NCI-H774 (cell line): Measurements from ENCODE around the gene DMAP1.
"Not testable (repeated sequence)": the region's sequence is repeated elsewhere in the genome, so short reads cannot be mapped to it uniquely, and the experiment has no call there.

Experiments used
- DNase-seq: peaks from one replicate; lab custom pipeline; 2025; lab: John Stamatoyannopoulos, UW

Gene DMAP1, protein sequence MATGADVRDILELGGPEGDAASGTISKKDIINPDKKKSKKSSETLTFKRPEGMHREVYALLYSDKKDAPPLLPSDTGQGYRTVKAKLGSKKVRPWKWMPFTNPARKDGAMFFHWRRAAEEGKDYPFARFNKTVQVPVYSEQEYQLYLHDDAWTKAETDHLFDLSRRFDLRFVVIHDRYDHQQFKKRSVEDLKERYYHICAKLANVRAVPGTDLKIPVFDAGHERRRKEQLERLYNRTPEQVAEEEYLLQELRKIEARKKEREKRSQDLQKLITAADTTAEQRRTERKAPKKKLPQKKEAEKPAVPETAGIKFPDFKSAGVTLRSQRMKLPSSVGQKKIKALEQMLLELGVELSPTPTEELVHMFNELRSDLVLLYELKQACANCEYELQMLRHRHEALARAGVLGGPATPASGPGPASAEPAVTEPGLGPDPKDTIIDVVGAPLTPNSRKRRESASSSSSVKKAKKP

GRCh38 chr1:44213222-44214112 is at the start of gene DMAP1:
Gene DMAP1, plus strand, starts transcription at chr1:44213471. Its CDS starts 283 bp downstream, at chr1:44213754.
- DNase-seq: peak; percentile 94

DNA sequence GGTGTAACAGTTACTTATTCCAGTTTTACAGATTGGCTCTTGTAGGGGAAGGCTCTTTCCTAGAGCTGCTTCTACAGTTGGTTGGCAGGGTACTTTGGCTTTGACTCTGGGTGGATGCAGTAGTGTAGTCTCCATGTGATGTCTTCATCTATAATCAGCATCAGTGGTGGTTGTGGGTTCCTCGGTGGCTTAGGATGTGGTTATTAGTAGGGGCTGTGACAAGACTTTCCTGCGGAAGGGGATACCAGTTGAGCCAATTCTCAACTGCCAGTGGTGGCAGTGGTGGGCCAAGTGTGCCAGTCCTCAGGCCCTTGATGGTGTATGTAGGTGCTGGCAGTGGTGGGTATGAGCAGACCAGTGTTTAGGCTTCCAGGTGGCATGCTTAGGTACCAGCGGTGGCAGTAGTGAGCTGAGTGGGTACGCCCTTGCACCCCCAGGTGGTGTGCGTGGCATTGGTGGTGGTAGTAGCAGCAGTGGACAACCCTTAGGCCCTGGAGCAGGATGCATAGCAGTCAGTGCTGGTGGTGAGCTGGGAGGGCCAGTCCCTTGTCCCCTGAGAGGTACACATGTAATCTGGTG is 44.7 kb upstream of the DMAP1 start:
- DNase-seq: no peak

GRCh38 chr1:44170281-44170823 is 42.9 kb upstream of the DMAP1 start:
- no peak for DNase-seq

GRCh38 chr1:44174630-44175029 is 38.6 kb upstream of the DMAP1 start:
- DNase-seq: no peak

DNA sequence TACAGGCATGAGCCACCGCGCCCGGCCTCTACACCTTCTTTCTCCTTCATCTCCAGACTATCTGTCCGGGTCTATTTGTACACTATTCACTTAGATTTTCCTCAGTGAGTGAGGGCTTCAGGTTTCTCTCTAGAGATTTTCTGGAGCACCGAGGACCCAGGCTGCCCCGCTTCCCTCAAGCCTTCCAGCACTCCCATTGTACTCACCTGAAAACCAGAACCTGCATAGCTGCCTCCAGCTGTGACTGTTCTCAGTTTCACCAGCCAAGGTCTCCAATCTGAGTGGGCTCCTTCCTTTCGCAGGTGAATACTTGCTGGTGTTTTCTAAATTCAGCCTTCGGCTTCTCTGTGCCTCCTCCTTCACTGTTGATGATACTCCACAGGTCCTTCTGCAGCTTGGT is 12.9 kb upstream of the DMAP1 start:
- no peak for DNase-seq

DNA sequence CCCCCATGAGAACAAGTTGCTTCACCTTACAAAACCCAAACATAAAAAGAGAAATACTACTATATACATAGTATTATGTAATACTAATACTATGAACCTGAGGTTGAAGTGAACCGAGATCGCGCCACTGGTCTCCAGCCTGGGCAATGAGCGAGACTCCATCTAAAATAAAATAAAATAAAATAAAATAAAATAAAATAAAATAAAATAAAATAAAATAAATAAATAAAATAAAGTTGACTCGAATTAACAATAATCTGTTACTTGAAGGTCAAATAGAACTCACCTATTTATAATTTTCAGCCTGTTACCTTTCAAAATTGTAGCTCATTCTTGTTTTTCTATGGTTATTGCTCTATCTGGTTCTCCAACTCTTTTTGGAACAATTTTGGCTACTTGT is 6.7 kb upstream of the DMAP1 start:
- not testable (repeated sequence) for DNase-seq

DNA sequence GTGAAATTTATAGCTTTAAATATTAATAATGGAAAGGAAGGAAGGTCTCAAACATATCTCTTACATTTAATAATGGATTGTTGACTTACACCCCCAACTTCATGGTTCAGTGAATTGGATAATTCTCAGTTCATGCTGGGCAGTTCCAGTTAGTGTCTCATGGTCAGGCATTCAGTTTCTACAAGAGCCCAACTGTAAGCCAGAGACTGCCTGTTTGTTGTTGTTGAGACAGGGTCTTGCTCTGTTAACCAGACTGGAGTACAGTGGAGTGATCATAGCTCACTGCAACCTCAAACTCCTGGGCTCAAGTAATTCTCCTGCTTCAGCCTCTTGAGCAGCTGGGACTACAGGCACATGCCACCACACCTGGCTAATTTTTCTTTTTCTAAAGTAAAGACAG is 5.0 kb upstream of the DMAP1 start:
- no peak for DNase-seq

- DNase-seq: no peak
Measured at GRCh38 chr1:44210595-44210994, 2.7 kb upstream of the DMAP1 start.

GRCh38 chr1:44212355-44213221 is 683 bp upstream of the DMAP1 start:
- no peak for DNase-seq

- DNase-seq: peak; percentile 83
Measured at GRCh38 chr1:44217809-44218410, 4.6 kb downstream of the DMAP1 start.

DNA sequence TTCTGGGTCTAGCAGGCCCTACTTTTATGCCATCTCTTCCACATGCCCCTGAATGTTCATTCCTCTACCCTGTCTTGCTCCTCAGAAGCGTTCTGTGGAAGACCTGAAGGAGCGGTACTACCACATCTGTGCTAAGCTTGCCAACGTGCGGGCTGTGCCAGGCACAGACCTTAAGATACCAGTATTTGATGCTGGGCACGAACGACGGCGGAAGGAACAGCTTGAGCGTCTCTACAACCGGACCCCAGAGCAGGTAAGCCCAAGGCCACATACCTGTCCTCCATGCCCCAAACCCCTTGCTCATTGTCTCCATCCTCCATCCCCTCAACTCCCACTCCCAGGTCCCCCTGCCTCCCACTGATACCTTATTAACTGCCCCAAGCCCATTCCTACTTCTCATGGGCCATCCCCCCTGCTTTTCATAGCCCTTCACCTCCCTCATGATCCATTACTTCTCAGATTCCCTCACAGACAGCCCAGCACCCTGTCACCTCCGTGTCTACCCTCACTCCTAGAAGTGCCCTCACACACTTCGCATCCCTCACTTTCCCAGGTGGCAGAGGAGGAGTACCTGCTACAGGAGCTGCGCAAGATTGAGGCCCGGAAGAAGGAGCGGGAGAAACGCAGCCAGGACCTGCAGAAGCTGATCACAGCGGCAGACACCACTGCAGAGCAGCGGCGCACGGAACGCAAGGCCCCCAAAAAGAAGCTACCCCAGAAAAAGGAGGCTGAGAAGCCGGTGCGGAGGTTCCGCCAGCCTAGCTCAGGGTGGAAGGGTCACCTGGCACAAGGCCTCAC is 5.4 kb downstream of the DMAP1 start:
- no peak for DNase-seq

DNA sequence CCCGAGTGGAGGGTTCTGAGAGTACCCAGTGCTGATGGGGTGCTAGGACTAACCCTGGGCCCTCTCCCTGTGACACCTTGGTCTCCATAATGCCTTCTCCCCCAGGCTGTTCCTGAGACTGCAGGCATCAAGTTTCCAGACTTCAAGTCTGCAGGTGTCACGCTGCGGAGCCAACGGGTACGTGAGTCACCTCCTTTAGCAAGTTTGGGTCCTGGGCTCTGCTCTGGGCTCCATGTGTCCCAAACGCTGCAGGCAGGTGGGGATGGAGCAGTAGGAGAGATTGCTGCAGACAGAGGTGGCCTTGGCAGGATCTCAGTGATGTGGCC is 6.0 kb downstream of the DMAP1 start:
- no peak for DNase-seq

- no peak for DNase-seq
Measured at GRCh38 chr1:44220001-44220751, 6.9 kb downstream of the DMAP1 start.

GRCh38 chr1:44220755-44221154 is 7.5 kb downstream of the DMAP1 start:
- no peak for DNase-seq

DNA sequence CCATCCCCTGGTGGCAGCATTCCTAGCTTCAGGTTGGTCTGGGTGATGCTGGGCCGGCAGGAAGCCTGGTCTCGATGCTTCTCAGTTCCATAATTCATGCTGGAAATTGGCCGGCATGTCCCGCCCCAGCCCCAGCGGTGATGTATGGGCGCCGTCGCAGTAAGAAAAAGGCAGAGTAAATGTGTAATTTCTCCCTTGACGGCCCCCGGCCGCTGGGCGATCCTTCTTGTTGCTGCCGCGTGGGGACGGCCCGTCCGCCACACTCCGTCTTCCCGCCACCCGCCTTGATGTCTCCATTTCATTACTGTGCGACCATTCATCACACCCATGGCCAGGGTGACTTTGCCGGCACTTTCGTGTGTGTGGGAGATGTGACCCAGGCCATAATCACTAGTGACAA is 8.5 kb downstream of the DMAP1 start:
- no peak for DNase-seq

DNA sequence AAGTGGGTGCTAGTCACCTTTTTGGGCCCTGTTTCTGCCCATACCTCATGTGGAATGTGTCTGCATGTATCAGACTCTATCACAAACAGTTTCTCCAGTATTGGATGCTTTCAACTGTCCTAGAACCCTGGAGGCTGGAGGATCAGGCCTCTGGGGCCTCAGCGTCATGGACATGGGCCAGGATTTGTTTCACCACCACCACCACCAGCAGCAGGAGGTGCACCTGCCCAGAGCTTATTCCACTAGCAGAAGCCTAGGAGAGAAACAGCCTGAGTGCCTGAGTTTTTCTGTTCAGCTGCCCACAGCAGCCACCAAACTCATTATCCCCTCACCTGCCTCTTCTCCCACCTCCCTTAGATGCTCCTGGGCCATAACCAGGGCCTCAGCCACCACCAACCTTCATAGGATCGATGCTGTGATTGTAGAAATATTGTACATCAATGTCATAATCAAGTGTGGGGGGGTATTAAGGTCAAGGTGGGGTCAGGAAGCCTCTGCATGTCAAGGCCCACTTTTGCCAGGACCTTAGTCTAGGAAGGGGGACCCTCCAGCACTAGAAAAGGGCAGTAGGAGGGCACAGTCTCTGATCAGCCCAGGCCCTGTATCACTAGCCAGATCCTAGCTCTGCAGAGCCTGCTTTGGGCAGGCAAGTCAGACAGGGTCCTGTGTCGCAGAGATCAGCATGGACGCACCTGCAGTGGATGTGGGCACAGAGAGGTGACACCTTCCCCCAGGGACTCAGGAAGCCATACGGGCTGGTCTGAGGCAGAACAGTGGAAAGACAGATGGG is 9.3 kb downstream of the DMAP1 start:
- DNase-seq: no peak

- no peak for DNase-seq
Measured at GRCh38 chr1:44223187-44223610, 9.9 kb downstream of the DMAP1 start.

DNA sequence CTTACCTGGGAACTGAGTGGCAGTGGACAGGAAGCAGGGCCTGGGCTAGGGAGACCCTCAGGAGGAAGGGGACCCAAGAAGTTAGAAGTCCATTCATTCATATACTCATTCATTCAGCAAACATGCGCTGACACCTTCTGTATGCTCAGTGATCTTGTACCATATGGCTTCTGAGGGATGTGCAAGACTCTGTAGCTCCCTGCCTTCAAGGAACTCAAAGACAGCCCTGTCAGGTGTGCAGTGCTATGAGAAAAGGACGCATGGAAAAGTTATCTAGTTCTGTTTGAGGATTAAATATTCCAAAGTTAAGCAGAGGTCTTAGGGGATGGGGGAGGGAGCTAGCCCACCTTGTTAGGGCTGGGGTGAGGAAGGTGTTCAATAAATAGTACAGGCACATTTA is 12.5 kb downstream of the DMAP1 start:
- no peak for DNase-seq

DNA sequence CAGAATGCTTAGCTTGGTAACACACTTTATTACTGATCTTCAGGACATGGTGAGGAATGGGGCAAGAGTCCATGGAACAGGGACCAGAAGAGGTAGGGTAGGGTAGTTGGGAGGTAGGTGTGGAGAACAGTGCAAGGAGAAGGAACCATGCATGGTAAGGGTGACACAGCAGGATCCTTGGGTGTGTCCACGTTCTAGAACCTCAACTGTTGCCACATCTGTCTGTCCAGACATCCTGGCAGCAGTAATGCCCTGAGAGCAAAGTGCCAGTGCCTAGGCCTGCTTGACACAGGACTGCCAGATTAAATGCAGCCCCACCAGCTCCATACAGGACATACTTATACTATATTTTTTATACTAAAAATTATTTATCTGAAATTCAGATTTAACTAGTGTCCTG is 13.9 kb downstream of the DMAP1 start:
- no peak for DNase-seq
